H9 (cell line): Measurements from ENCODE around the gene MAN1A2. TPM values are rescaled to one million over a fixed set of nuclear protein-coding genes. Genes with fewer than 3 reads are reported as not detected.

Experiments
- DNase-seq: peaks from one replicate; pipeline ENCODE4 v3.0.0-alpha.2; 2017
- H2AFZ ChIP-seq: one replicate; pipeline ENCODE4 v1.6.1; 2013; ENCODE audit warnings: mild to moderate bottlenecking, low read length, control low read depth, moderate library complexity
- H2AK5ac ChIP-seq: 2 replicates; pipeline ENCODE4 v1.6.1; 2013; ENCODE audit warnings: low read length, control low read depth, mixed read lengths; ENCODE audit not compliant: insufficient read length
- H2BK120ac ChIP-seq: one replicate; pipeline ENCODE4 v1.6.1; 2013; ENCODE audit warnings: low read depth, mild to moderate bottlenecking, low read length, control low read depth, inconsistent platforms; ENCODE audit not compliant: poor library complexity, severe bottlenecking
- H2BK12ac ChIP-seq: 2 replicates; pipeline ENCODE4 v1.6.1; 2013; ENCODE audit warnings: low read length, control low read depth, mixed read lengths, low read depth; ENCODE audit not compliant: insufficient read length
- H2BK15ac ChIP-seq: 2 replicates; pipeline ENCODE4 v1.6.1; 2013; ENCODE audit warnings: low read depth, low read length, control low read depth
- H2BK20ac ChIP-seq: one replicate; pipeline ENCODE4 v1.6.1; 2013; ENCODE audit warnings: low read depth, mild to moderate bottlenecking, low read length, control low read depth, inconsistent platforms; ENCODE audit not compliant: poor library complexity, severe bottlenecking
- H2BK5ac ChIP-seq: 2 replicates; pipeline ENCODE4 v1.6.1; 2013; ENCODE audit warnings: low read length, control low read depth, mixed read lengths; ENCODE audit not compliant: insufficient read length
- H3K14ac ChIP-seq: 2 replicates; pipeline ENCODE4 v1.6.1; 2013; ENCODE audit warnings: low read length, control low read depth; ENCODE audit not compliant: insufficient read depth
- H3K18ac ChIP-seq: 2 replicates; pipeline ENCODE4 v1.6.1; 2013; ENCODE audit warnings: low read depth, mild to moderate bottlenecking, mixed read lengths, low read length, control low read depth; ENCODE audit not compliant: insufficient read length
- H3K23ac ChIP-seq: 2 replicates; pipeline ENCODE4 v1.6.1; 2013; ENCODE audit warnings: low read length, control low read depth, mixed read lengths, low read depth; ENCODE audit not compliant: insufficient read length
- H3K23me2 ChIP-seq: 2 replicates; pipeline ENCODE4 v1.6.1; 2013; ENCODE audit warnings: low read depth, mild to moderate bottlenecking, mixed read lengths, low read length, control low read depth; ENCODE audit not compliant: insufficient read length, poor library complexity, severe bottlenecking
- H3K27ac ChIP-seq: 2 replicates; pipeline ENCODE4 v1.5.1; 2013; ENCODE audit warnings: low read length, control low read depth, mixed read lengths, low read depth; ENCODE audit not compliant: insufficient read length
- H3K27me3 ChIP-seq: 2 replicates; pipeline ENCODE4 v1.6.1; 2013; ENCODE audit warnings: low read length, control low read depth, inconsistent platforms; ENCODE audit not compliant: insufficient read depth
- H3K4ac ChIP-seq: 2 replicates; pipeline ENCODE4 v1.6.1; 2013; ENCODE audit warnings: low read depth, mild to moderate bottlenecking, control low read depth, inconsistent platforms, low read length, moderate library complexity
- H3K4me1 ChIP-seq: 2 replicates; pipeline ENCODE4 v1.6.1; 2013; ENCODE audit warnings: low read length, control low read depth, inconsistent platforms; ENCODE audit not compliant: insufficient read depth
- H3K4me2 ChIP-seq: 2 replicates; pipeline ENCODE4 v1.6.1; 2013; ENCODE audit warnings: low read length, control low read depth, mixed read lengths; ENCODE audit not compliant: insufficient read length, insufficient read depth
- H3K56ac ChIP-seq: 2 replicates; pipeline ENCODE4 v1.6.1; 2013; ENCODE audit warnings: low read depth, mild to moderate bottlenecking, mixed read lengths, low read length, control low read depth; ENCODE audit not compliant: insufficient read length
- H3K79me1 ChIP-seq: 2 replicates; pipeline ENCODE4 v1.6.1; 2013; ENCODE audit warnings: low read depth, mild to moderate bottlenecking, moderate library complexity, low read length, control low read depth, inconsistent platforms; ENCODE audit not compliant: insufficient read depth, poor library complexity, severe bottlenecking
- H3K79me2 ChIP-seq: 2 replicates; pipeline ENCODE4 v1.6.1; 2013; ENCODE audit warnings: low read length, control low read depth, inconsistent platforms; ENCODE audit not compliant: insufficient read depth
- H3K9ac ChIP-seq: 2 replicates; pipeline ENCODE4 v1.6.1; 2013; ENCODE audit warnings: low read length, control low read depth, mixed read lengths; ENCODE audit not compliant: insufficient read length; ENCODE audit errors: extremely low read depth
- H3K9me3 ChIP-seq: one replicate; pipeline ENCODE4 v1.6.1; 2013; ENCODE audit warnings: low read depth, low read length, inconsistent platforms; ENCODE audit not compliant: control insufficient read depth
- H3T11ph ChIP-seq: one replicate; pipeline ENCODE4 v1.6.1; 2013; ENCODE audit warnings: mild to moderate bottlenecking, low read length, control low read depth, inconsistent platforms
- H4K20me1 ChIP-seq: one replicate; pipeline ENCODE4 v1.6.1; 2013; ENCODE audit not compliant: control insufficient read depth, insufficient read length, insufficient read depth
- H4K5ac ChIP-seq: 2 replicates; pipeline ENCODE4 v1.6.1; 2013; ENCODE audit warnings: low read depth, mild to moderate bottlenecking, mixed read lengths, low read length, control low read depth; ENCODE audit not compliant: insufficient read length
- H4K8ac ChIP-seq: replicated peaks from 2 replicates; pipeline ENCODE4 v1.6.1; 2013; ENCODE audit warnings: low read length, control low read depth, mixed read lengths, low read depth; ENCODE audit not compliant: insufficient read length
- H4K91ac ChIP-seq: 2 replicates; pipeline ENCODE4 v1.6.1; 2013; ENCODE audit warnings: low read depth, mild to moderate bottlenecking, moderate library complexity, mixed read lengths, low read length, control low read depth; ENCODE audit not compliant: insufficient read length
- H3K27ac Mint-ChIP-seq, 3 experiments: 2 replicates in 2 of 3; 3 replicates in 1 of 3; pipeline ENCODE4 v1.8.0; 2020 to 2021; ENCODE audit warnings: mixed read lengths in 3 of 3, mild to moderate bottlenecking in 1 of 3, moderate library complexity in 1 of 3
- H3K27me3 Mint-ChIP-seq: 2 replicates; pipeline ENCODE4 v1.8.0; 2021; ENCODE audit warnings: low read depth, mild to moderate bottlenecking, moderate library complexity, mixed read lengths
- H3K36me3 Mint-ChIP-seq, 3 experiments: 2 replicates in 2 of 3; 3 replicates in 1 of 3; pipeline ENCODE4 v1.8.0; 2020 to 2021; ENCODE audit warnings: low read depth in 3 of 3, mixed read lengths in 3 of 3; ENCODE audit not compliant: insufficient read depth in 1 of 3
- H3K4me1 Mint-ChIP-seq, 2 experiments: 2 replicates each; pipeline ENCODE4 v1.8.0; 2020; ENCODE audit warnings: mixed read lengths in 2 of 2
- H3K4me3 Mint-ChIP-seq, 2 experiments: 2 replicates in 1 of 2; 3 replicates in 1 of 2; pipeline ENCODE4 v1.8.0; 2020 to 2021; ENCODE audit warnings: mild to moderate bottlenecking in 2 of 2, mixed read lengths in 2 of 2, moderate library complexity in 1 of 2
- H3K9me3 Mint-ChIP-seq, 2 experiments: 2 replicates in 1 of 2; 3 replicates in 1 of 2; pipeline ENCODE4 v1.8.0; 2020; ENCODE audit warnings: mild to moderate bottlenecking in 2 of 2, mixed read lengths in 2 of 2, moderate library complexity in 1 of 2
- CTCF ChIP-seq: fragments of 200-600 bp; sonication (generic); conservative IDR thresholded peaks from 3 replicates; pipeline ENCODE4 v1.8.0; 2021; ENCODE audit warnings: antibody characterized with exemption, mild to moderate bottlenecking
- WGBS: extraction: QIAGEN DNeasy Blood & Tissue Kit; methylation state at CpG from one replicate; pipeline ENCODE4 v1.1.7; 2013; ENCODE audit warnings: missing lambda C conversion rate, low lambda C conversion rate, mixed read lengths; ENCODE audit not compliant: insufficient read length; ENCODE audit errors: extremely low coverage; 5-methylcytosine and 5-hydroxymethylcytosine counted together
- total RNA-seq: library from RNA; stranded (reverse); gene quantifications from 2 replicates; pipeline ENCODE4 v1.2.1, GENCODE V29; 2021

MAN1A2 gene
- total RNA-seq, 1 experiment from 2014 or later, result 24.0 TPM

GRCh38 chr1:117570988-117571409 lies 203.8 kb downstream of the MAN1A2 start:
- no peak overlapping the region for H2AK5ac ChIP-seq
- H3K14ac ChIP-seq, result no peak overlapping the region
- no peak overlapping the region for H3K27ac Mint-ChIP-seq
- no peak overlapping the region for H2BK20ac ChIP-seq
- no peak overlapping the region for H4K8ac ChIP-seq
- peaks cover 1% of the 10 kb centered on the region; the same call in 1 of the 2 replicates for H3K27me3 Mint-ChIP-seq
- DNase-seq, result peak; percentile 52
- no peaks in the 10 kb centered on the region for H3K9me3 Mint-ChIP-seq
- no peak overlapping the region for H4K5ac ChIP-seq
- peaks cover 9 to 13% of the 10 kb centered on the region in 2 experiments for H3K4me1 Mint-ChIP-seq
- H3K23me2 ChIP-seq, result no peaks in the 10 kb centered on the region
- H3K4me3 Mint-ChIP-seq, result no peak overlapping the region
- H3K9me3 ChIP-seq, result no peaks in the 10 kb centered on the region
- no peaks in the 10 kb centered on the region for H4K20me1 ChIP-seq
- H2AFZ ChIP-seq, result no peak overlapping the region
- no peak overlapping the region for H3K9ac ChIP-seq
- no peak overlapping the region for H2BK5ac ChIP-seq
- H3K27me3 ChIP-seq, result no peaks in the 10 kb centered on the region
- no peak overlapping the region for H3K23ac ChIP-seq
- H2BK12ac ChIP-seq, result no peak overlapping the region
- H3K36me3 Mint-ChIP-seq, result no peaks in the 10 kb centered on the region
- H3K4ac ChIP-seq, result no peak overlapping the region
- WGBS, result no CpG with 5 or more reads among the region's 8 CpGs
- H3K18ac ChIP-seq, result no peak overlapping the region
- H4K91ac ChIP-seq, result no peak overlapping the region
- H3K4me1 ChIP-seq, result no peaks in the 10 kb centered on the region; the same call in 1 of the 2 replicates
- H3K4me2 ChIP-seq, result no peak overlapping the region
- H3K79me1 ChIP-seq, result no peaks in the 10 kb centered on the region
- no peak overlapping the region for H3K27ac ChIP-seq
- no peaks in the 10 kb centered on the region for H3K79me2 ChIP-seq
- no peak overlapping the region for H2BK120ac ChIP-seq
- TF ChIP-seq CTCF, result no peak
- H3K56ac ChIP-seq, result no peak overlapping the region
- no peak overlapping the region for H2BK15ac ChIP-seq
- no peak overlapping the region for H3T11ph ChIP-seq
